Inferior parietal cortex (tissue), 1 donor: ENCODE results near the gene ADAMTS6.
"Not testable (repeated sequence)": the region's sequence is repeated elsewhere in the genome, so short reads cannot be mapped to it uniquely, and the experiment has no call there.

Experiments used
- DNase-seq: peaks from one replicate; pipeline ENCODE4 v3.0.0-alpha.2; 2016; ENCODE audit errors: extremely low spot score

Gene ADAMTS6

GRCh38 chr5:65198456-65199120 lies 283.1 kb downstream of the ADAMTS6 start:
- no peak for DNase-seq

- no peak for DNase-seq
Measured at GRCh38 chr5:65197531-65198455, 283.9 kb downstream of the ADAMTS6 start.

- no peak for DNase-seq
Measured at GRCh38 chr5:65194871-65195270, 286.8 kb downstream of the ADAMTS6 start.

- no peak for DNase-seq
Measured at GRCh38 chr5:65192331-65192730, 289.4 kb downstream of the ADAMTS6 start.

- no peak for DNase-seq
Measured at GRCh38 chr5:65191554-65192135, 290.1 kb downstream of the ADAMTS6 start.

- DNase-seq: no peak
Measured at GRCh38 chr5:65190328-65191053, 291.2 kb downstream of the ADAMTS6 start.

GRCh38 chr5:65186646-65187227 lies 295.0 kb downstream of the ADAMTS6 start:
- no peak for DNase-seq

- DNase-seq: no peak
Measured at GRCh38 chr5:65185468-65185867, 296.3 kb downstream of the ADAMTS6 start.

GRCh38 chr5:65184780-65185179 lies 296.9 kb downstream of the ADAMTS6 start:
- no peak for DNase-seq

- DNase-seq: not testable (repeated sequence)
Measured at GRCh38 chr5:65174231-65174630, 307.5 kb downstream of the ADAMTS6 start.

GRCh38 chr5:65173130-65173525 lies 308.6 kb downstream of the ADAMTS6 start:
- no peak for DNase-seq

- no peak for DNase-seq
Measured at GRCh38 chr5:65172486-65173129, 309.1 kb downstream of the ADAMTS6 start.

- no peak for DNase-seq
Measured at GRCh38 chr5:65171645-65172044, 310.1 kb downstream of the ADAMTS6 start.

- DNase-seq: no peak
Measured at GRCh38 chr5:65163698-65164097, 318.0 kb downstream of the ADAMTS6 start.

- no peak for DNase-seq
Measured at GRCh38 chr5:65161655-65162054, 320.1 kb downstream of the ADAMTS6 start.

GRCh38 chr5:65157906-65158603 lies 323.7 kb downstream of the ADAMTS6 start:
- DNase-seq: no peak

- DNase-seq: no peak
Measured at GRCh38 chr5:65156933-65157332, 324.8 kb downstream of the ADAMTS6 start.

GRCh38 chr5:65152131-65152530 lies 329.6 kb downstream of the ADAMTS6 start:
- DNase-seq: no peak

- DNase-seq: no peak
Measured at GRCh38 chr5:65151614-65152013, 330.1 kb downstream of the ADAMTS6 start.

- no peak for DNase-seq
Measured at GRCh38 chr5:65150599-65151304, 331.0 kb downstream of the ADAMTS6 start.
